Measurements from ENCODE around the gene ALAS1. TPM values are rescaled to one million over a fixed set of nuclear protein-coding genes. Genes with fewer than 3 reads are reported as not detected.

ALAS1 gene
- total and polyA plus RNA-seq, 2 of the 13 experiments (the other 11 are each of a cell fraction or from before 2014, with no cell fraction given): 36.0 to 43.2 TPM

DNA sequence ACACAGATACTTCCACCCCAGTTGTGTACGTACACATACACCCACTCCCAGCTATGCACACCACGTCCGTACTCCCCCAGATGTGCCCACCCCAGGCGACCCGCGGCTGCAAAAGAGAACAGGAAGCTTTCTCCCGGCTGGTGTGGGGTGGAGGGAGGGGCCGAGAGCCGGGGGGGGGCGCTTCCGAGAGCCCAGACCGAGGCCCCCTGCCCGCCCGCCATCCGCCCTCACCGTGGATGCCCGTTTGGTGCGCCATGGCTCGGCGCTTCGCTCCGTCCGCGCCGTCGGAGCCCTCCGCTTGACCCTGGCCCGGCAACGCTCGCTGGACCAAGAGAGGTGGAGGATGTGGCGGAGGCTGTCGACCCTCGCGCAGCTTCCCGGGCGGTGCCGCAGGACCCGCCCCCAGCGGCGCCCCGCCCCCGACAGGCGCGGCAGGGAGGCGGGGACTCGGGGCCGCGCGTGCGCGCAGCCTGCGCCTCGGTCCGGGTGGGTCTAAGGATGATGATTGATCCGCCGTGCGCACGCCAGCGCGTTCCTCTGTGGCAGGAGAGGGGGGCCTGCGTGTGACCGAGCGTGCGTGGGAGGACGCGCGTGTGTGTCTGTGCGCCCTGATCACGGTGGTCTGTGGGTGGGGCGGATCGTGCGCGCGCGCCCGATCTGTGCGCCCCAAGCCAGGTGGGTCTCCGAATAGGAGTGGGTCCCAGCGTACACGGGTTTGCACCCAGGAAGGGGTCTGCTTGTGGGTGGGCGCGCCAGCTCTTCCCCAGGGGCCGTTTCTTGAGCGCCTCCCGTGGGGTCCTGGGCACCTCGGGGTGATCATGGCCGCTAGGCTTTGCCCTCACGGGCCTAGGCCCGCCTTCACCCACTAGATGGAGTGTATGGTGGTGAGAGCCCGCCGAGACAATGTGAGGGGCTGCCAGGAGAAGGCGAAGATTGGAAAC lies 41.1 kb downstream of the ALAS1 start, which contains the start of gene TWF2 (continued):
- TF ChIP-seq, protein P1, sequence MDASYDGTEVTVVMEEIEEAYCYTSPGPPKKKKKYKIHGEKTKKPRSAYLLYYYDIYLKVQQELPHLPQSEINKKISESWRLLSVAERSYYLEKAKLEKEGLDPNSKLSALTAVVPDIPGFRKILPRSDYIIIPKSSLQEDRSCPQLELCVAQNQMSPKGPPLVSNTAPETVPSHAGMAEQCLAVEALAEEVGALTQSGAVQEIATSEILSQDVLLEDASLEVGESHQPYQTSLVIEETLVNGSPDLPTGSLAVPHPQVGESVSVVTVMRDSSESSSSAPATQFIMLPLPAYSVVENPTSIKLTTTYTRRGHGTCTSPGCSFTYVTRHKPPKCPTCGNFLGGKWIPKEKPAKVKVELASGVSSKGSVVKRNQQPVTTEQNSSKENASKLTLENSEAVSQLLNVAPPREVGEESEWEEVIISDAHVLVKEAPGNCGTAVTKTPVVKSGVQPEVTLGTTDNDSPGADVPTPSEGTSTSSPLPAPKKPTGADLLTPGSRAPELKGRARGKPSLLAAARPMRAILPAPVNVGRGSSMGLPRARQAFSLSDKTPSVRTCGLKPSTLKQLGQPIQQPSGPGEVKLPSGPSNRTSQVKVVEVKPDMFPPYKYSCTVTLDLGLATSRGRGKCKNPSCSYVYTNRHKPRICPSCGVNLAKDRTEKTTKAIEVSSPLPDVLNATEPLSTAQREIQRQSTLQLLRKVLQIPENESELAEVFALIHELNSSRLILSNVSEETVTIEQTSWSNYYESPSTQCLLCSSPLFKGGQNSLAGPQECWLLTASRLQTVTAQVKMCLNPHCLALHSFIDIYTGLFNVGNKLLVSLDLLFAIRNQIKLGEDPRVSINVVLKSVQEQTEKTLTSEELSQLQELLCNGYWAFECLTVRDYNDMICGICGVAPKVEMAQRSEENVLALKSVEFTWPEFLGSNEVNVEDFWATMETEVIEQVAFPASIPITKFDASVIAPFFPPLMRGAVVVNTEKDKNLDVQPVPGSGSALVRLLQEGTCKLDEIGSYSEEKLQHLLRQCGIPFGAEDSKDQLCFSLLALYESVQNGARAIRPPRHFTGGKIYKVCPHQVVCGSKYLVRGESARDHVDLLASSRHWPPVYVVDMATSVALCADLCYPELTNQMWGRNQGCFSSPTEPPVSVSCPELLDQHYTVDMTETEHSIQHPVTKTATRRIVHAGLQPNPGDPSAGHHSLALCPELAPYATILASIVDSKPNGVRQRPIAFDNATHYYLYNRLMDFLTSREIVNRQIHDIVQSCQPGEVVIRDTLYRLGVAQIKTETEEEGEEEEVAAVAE (CRISPR knock-in tag; IDR thresholded peaks at IDR 0.05; ENCODE audit: borderline replicate concordance): no peak; the same call in 1 of the 2 replicates
- TF ChIP-seq BCL6 (CRISPR knock-in tag; IDR thresholded peaks at IDR 0.05) (0 out of 2 replicates have a peak, but pooled peaks have one; percentile 37), PAWR (CRISPR knock-in tag; IDR thresholded peaks at IDR 0.05; ENCODE audit: borderline replicate concordance) (no peak), ONECUT2 (CRISPR knock-in tag; IDR thresholded peaks at IDR 0.05) (peak; percentile 60; the same call in 1 of the 2 replicates), ZNF737 (CRISPR knock-in tag; IDR thresholded peaks at IDR 0.05; ENCODE audit: borderline replicate concordance) (no peak), TGIF2 (CRISPR knock-in tag; IDR thresholded peaks at IDR 0.05) (0 out of 2 replicates have a peak, but pooled peaks have one; percentile 31), TBX2 (CRISPR knock-in tag; IDR thresholded peaks at IDR 0.05; ENCODE audit: borderline replicate concordance) (no peak; the same call in 1 of the 2 replicates), MZF1 (CRISPR knock-in tag; IDR thresholded peaks at IDR 0.05; ENCODE audit: borderline replicate concordance) (no peak), RBFOX2 (IDR thresholded peaks at IDR 0.05; ENCODE audit: low read depth, low read length) (peak; percentile 96), REXO4 (CRISPR knock-in tag; IDR thresholded peaks at IDR 0.05; ENCODE audit: borderline replicate concordance) (no peak), ELF4 (CRISPR knock-in tag; IDR thresholded peaks at IDR 0.05; ENCODE audit: borderline replicate concordance) (no peak), PCBP2 (optimal IDR thresholded peaks at IDR 0.05; ENCODE audit: low read depth, low read length, poor library complexity, severe bottlenecking) (no peak), FOXA3 (CRISPR knock-in tag; IDR thresholded peaks at IDR 0.05) (no peak), NCOA1 (CRISPR knock-in tag; IDR thresholded peaks at IDR 0.05) (no peak)
- TF ChIP-seq, protein P2, sequence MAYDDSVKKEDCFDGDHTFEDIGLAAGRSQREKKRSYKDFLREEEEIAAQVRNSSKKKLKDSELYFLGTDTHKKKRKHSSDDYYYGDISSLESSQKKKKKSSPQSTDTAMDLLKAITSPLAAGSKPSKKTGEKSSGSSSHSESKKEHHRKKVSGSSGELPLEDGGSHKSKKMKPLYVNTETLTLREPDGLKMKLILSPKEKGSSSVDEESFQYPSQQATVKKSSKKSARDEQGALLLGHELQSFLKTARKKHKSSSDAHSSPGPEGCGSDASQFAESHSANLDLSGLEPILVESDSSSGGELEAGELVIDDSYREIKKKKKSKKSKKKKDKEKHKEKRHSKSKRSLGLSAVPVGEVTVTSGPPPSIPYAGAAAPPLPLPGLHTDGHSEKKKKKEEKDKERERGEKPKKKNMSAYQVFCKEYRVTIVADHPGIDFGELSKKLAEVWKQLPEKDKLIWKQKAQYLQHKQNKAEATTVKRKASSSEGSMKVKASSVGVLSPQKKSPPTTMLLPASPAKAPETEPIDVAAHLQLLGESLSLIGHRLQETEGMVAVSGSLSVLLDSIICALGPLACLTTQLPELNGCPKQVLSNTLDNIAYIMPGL (CRISPR knock-in tag; IDR thresholded peaks at IDR 0.05; ENCODE audit: borderline replicate concordance in 1 of 2, low read depth in 1 of 2): peak; percentile 52 to 57; a peak in 3 of 4 replicates
- TF ChIP-seq, protein P3, sequence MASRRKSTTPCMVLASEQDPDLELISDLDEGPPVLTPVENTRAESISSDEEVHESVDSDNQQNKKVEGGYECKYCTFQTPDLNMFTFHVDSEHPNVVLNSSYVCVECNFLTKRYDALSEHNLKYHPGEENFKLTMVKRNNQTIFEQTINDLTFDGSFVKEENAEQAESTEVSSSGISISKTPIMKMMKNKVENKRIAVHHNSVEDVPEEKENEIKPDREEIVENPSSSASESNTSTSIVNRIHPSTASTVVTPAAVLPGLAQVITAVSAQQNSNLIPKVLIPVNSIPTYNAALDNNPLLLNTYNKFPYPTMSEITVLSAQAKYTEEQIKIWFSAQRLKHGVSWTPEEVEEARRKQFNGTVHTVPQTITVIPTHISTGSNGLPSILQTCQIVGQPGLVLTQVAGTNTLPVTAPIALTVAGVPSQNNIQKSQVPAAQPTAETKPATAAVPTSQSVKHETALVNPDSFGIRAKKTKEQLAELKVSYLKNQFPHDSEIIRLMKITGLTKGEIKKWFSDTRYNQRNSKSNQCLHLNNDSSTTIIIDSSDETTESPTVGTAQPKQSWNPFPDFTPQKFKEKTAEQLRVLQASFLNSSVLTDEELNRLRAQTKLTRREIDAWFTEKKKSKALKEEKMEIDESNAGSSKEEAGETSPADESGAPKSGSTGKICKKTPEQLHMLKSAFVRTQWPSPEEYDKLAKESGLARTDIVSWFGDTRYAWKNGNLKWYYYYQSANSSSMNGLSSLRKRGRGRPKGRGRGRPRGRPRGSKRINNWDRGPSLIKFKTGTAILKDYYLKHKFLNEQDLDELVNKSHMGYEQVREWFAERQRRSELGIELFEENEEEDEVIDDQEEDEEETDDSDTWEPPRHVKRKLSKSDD (CRISPR knock-in tag; IDR thresholded peaks at IDR 0.05; ENCODE audit: low read depth): no peak

All from HepG2 (cell line).